ENCODE data around the gene SEMA5A. TPM values are rescaled to one million over a fixed set of nuclear protein-coding genes. Genes with fewer than 3 reads are reported as not detected.

The SEMA5A gene
- total RNA-seq, 3 donors from 2014 or later, result 20.3 to 43.8 (median 33.6) TPM

DNA sequence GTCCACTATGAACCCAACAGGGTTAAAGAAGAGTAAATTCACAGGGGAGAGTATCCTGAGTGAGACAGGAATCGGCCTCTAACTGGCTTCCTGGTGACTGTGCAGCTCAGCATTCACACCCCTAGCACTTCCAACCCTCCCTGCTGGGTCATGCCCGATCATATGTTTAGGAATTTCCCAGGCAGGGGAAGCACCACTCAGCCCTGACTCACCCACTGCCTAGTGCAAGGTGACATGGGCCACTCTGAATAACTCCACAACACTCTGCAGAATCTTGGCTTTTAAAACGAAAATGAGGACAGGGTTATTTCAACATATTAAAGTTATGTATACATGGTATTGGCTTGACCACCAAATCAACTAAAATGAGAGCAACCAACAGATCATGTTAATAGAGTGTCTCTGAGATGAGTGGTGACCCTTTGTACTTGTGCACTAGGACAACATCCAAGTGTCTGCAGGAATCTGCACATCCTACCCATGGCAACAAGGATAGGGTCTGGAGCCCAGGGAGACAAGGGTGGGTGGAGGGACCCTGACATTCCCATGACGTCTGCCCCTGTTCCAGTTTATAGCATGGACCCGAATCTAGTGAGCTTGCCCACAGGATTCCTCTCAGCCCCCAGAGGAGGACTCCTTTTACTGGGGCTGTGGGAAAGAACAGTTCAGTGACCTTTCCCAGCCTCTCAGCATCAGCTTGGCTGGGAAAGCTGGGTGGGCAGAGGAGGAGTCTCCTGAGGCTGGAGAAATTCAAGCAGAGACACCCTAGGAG lies 485.8 kb downstream of the SEMA5A start:
- no peaks in the 10 kb centered on the region for H3K4me1 ChIP-seq (ENCODE audit: low read depth)
- intact Hi-C loops (cut with DNase I, micrococcal nuclease), result no loop called here
- H3K9me3 ChIP-seq, result no peaks in the 10 kb centered on the region
- no peak overlapping the region for H3K4me3 ChIP-seq
- H3K36me3 ChIP-seq (ENCODE audit: low read depth), result no peaks in the 10 kb centered on the region
- DNase-seq, result no peak
- peak; percentile 75 for ATAC-seq
- TF ChIP-seq CTCF (IDR thresholded peaks at IDR 0.05), result no peak

- no peak overlapping the region for H3K4me3 ChIP-seq
- no peak for TF ChIP-seq CTCF (IDR thresholded peaks at IDR 0.05)
- no peaks in the 10 kb centered on the region for H3K36me3 ChIP-seq (ENCODE audit: low read depth)
- no peaks in the 10 kb centered on the region for H3K9me3 ChIP-seq
- intact Hi-C loops (cut with DNase I, micrococcal nuclease), result no loop called here
- no peaks in the 10 kb centered on the region for H3K4me1 ChIP-seq (ENCODE audit: low read depth)
- ATAC-seq (no peak), DNase-seq (no peak)
These were observed 487.2 kb downstream of the SEMA5A start for GRCh38 chr5:9058666-9059065.

DNA sequence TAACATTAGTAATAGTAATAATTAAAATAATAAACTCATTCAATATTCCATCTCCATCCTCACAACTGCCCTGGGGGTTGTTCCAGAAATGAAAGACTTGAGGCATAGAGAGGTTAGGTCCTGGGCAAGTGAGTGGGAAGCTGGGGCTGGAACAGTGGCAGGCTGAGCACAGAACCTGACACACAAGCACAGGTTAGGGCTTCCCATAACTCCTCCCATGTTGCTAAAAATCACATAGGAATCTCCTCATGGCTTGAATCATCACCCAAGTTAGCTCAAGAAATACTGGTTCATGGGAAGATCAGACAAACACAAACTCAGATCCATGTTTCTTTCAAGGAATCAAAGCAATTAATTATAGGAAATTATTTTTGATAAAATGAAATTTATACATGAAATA lies 487.7 kb downstream of the SEMA5A start:
- no peaks in the 10 kb centered on the region for H3K36me3 ChIP-seq (ENCODE audit: low read depth)
- no peak for TF ChIP-seq CTCF (IDR thresholded peaks at IDR 0.05)
- no peak for ATAC-seq

DNA sequence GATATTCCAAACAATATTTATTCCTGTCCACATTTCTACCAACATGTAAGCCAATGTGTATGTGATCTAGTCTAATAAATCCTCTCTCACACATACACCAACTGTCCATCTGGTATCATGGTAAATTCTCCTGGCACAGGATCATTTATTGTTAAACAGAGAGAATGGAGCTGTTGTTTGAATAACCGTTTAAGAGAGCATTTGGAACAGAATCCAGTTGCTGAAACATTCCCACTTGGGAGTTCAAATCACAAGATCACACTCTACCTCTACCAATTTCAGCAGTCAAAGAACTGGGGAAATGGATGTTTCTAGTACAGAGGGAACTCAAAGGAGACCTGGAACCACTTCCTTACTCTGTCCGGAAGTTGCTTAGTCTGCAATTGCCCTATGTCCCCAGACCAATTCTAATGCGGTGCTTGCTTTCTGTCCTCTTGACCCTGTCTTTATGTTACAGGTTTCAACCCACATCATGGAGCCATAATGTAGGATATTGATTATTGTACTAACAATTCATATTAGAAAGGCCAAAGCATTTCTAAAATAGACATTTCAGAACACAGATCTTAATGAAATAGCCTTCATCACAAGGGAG lies 488.4 kb downstream of the SEMA5A start:
- no peak for TF ChIP-seq CTCF (IDR thresholded peaks at IDR 0.05)
- ATAC-seq (peak; percentile 31), DNase-seq (no peak)
- H3K36me3 ChIP-seq (ENCODE audit: low read depth), result no peaks in the 10 kb centered on the region
- no peak overlapping the region for H3K4me3 ChIP-seq
- intact Hi-C loops (cut with DNase I, micrococcal nuclease), result no loop called here
- H3K9me3 ChIP-seq, result no peaks in the 10 kb centered on the region
- no peaks in the 10 kb centered on the region for H3K4me1 ChIP-seq (ENCODE audit: low read depth)

More for the DNA sequence above, 487.7 kb downstream of the SEMA5A start:
- no peak overlapping the region for H3K4me3 ChIP-seq
- intact Hi-C loops (cut with DNase I, micrococcal nuclease), result no loop called here
- no peak for DNase-seq
- no peaks in the 10 kb centered on the region for H3K4me1 ChIP-seq (ENCODE audit: low read depth)
- H3K9me3 ChIP-seq, result no peaks in the 10 kb centered on the region

- Histone ChIP-seq H3K4me1 (ENCODE audit: low read depth) (no peaks in the 10 kb centered on the region), H3K36me3 (ENCODE audit: low read depth) (no peaks in the 10 kb centered on the region), H3K9me3 (no peaks in the 10 kb centered on the region), H3K4me3 (no peak overlapping the region)
- intact Hi-C loops (cut with DNase I, micrococcal nuclease), result no loop called here
- ATAC-seq (no peak), DNase-seq (no peak)
- no peak for TF ChIP-seq CTCF (IDR thresholded peaks at IDR 0.05)
These were observed 489.8 kb downstream of the SEMA5A start for GRCh38 chr5:9056046-9056445.
